Cardiac muscle cell (in vitro differentiated cells and primary cell): ENCODE data around the gene ALDH1L1. TPM values are rescaled to one million over a fixed set of nuclear protein-coding genes. Genes with fewer than 3 reads are reported as not detected.
A peak's percentile ranks its signal among the peaks of the same experiment; 100 is the strongest.

Experiments
- DNase-seq, 2 donors: peaks; one replicate each; pipeline versions ENCODE4 v3.0.0 to v3.0.0-alpha.2; 2010 to 2017; ENCODE audit warnings: low read depth in 1 of 2, low spot score in 1 of 2
- H3K27ac ChIP-seq: fragments of 200-600 bp; sonication (generic); 2 replicates; pipeline ENCODE4 v1.5.1; 2016
- H3K27me3 ChIP-seq: fragments of 200-600 bp; sonication (generic); 2 replicates; pipeline ENCODE4 v1.6.0; 2016; ENCODE audit warnings: control low read depth
- H3K36me3 ChIP-seq: fragments of 200-600 bp; sonication (generic); 2 replicates; pipeline ENCODE4 v1.5.1; 2016; ENCODE audit warnings: control low read depth
- H3K4me1 ChIP-seq: fragments of 200-600 bp; sonication (generic); 2 replicates; pipeline ENCODE4 v1.8.1; 2017; ENCODE audit warnings: low read depth, mild to moderate bottlenecking, mixed run types
- H3K4me3 ChIP-seq: fragments of 200-600 bp; sonication (generic); 2 replicates; pipeline ENCODE4 v1.5.1; 2016; ENCODE audit warnings: mild to moderate bottlenecking
- H3K9me3 ChIP-seq: fragments of 200-600 bp; sonication (generic); 2 replicates; pipeline ENCODE4 v1.5.1; 2017; ENCODE audit warnings: low read depth, mild to moderate bottlenecking, control low read depth
- CTCF ChIP-seq: IDR thresholded peaks from 2 replicates; pipeline ENCODE4 v1.5.1; 2012; ENCODE audit warnings: low read depth, mild to moderate bottlenecking, low read length
- polyA plus RNA-seq: library from polyadenylated mRNA; unstranded; fragments of >200 nt; fragmentation: Nextera tagmentation; extraction: Ambion mirVana; gene quantifications from 2 replicates; pipeline ENCODE4 v1.2.1, GENCODE V29; 2016
- total RNA-seq: library from RNA; depleted of rRNA; stranded (reverse); fragments of >200 nt; gene quantifications from 2 replicates; pipeline ENCODE4 v1.2.3, GENCODE V29; 2016

Gene ALDH1L1
- total and polyA plus RNA-seq, 2 experiments from 2014 or later: 0.98 to 2.6 TPM

GRCh38 chr3:126212250-126212619, 31.8 kb upstream of the ALDH1L1 start:
- peaks cover 7% of the 10 kb centered on the region for H3K27me3 ChIP-seq
- no peak for TF ChIP-seq CTCF
- no peaks in the 10 kb centered on the region for H3K4me1 ChIP-seq
- DNase-seq: no peak
- H3K27ac ChIP-seq: no peak overlapping the region
- H3K36me3 ChIP-seq: no peaks in the 10 kb centered on the region
- H3K9me3 ChIP-seq: no peaks in the 10 kb centered on the region
- no peak overlapping the region for H3K4me3 ChIP-seq

- no peak for TF ChIP-seq CTCF
- no peaks in the 10 kb centered on the region for H3K9me3 ChIP-seq
- no peak overlapping the region for H3K27ac ChIP-seq
- H3K27me3 ChIP-seq: peaks cover 7% of the 10 kb centered on the region
- no peaks in the 10 kb centered on the region for H3K36me3 ChIP-seq
- H3K4me3 ChIP-seq: no peak overlapping the region
- H3K4me1 ChIP-seq: no peaks in the 10 kb centered on the region
- DNase-seq: no peak
Measured at GRCh38 chr3:126211569-126211968, 31.2 kb upstream of the ALDH1L1 start.

- Histone ChIP-seq H3K4me1 (no peaks in the 10 kb centered on the region), H3K36me3 (no peaks in the 10 kb centered on the region), H3K27me3 (peaks cover 7% of the 10 kb centered on the region), H3K4me3 (no peak overlapping the region), H3K9me3 (no peaks in the 10 kb centered on the region), H3K27ac (no peak overlapping the region)
- no peak for TF ChIP-seq CTCF
- no peak for DNase-seq
Measured at GRCh38 chr3:126210606-126211005, 30.2 kb upstream of the ALDH1L1 start.

- DNase-seq: no peak
- Histone ChIP-seq H3K27ac (no peak overlapping the region), H3K36me3 (no peaks in the 10 kb centered on the region), H3K9me3 (no peaks in the 10 kb centered on the region), H3K27me3 (peaks cover 7% of the 10 kb centered on the region), H3K4me1 (no peaks in the 10 kb centered on the region), H3K4me3 (no peak overlapping the region)
- no peak for TF ChIP-seq CTCF
Measured at GRCh38 chr3:126209741-126210140, 29.4 kb upstream of the ALDH1L1 start.

- H3K4me3 ChIP-seq: no peak overlapping the region
- no peaks in the 10 kb centered on the region for H3K36me3 ChIP-seq
- no peak for TF ChIP-seq CTCF
- no peaks in the 10 kb centered on the region for H3K4me1 ChIP-seq
- H3K9me3 ChIP-seq: no peaks in the 10 kb centered on the region
- H3K27me3 ChIP-seq: peaks cover 2% of the 10 kb centered on the region
- peak in 1 of 2 donors; percentile 93 for DNase-seq
- no peak overlapping the region for H3K27ac ChIP-seq
Measured at GRCh38 chr3:126208606-126209256, 28.3 kb upstream of the ALDH1L1 start.
